Keratinocyte (primary cell): Measurements from ENCODE around the gene GABRQ. TPM values are rescaled to one million over a fixed set of nuclear protein-coding genes. Genes with fewer than 3 reads are reported as not detected.
"Not testable (repeated sequence)": the region's sequence is repeated elsewhere in the genome, so short reads cannot be mapped to it uniquely, and the experiment has no call there.

ENCODE experiments used
- DNase-seq: peaks from one replicate; pipeline ENCODE4 v3.0.0-alpha.2; 2011; ENCODE audit warnings: low read depth, missing footprints, low spot score
- FAIRE-seq: peaks from 2 replicates; lab custom pipeline; 2011; peaks lifted over from hg19 to GRCh38; lab: Jason Lieb, UNC
- H2AFZ ChIP-seq: 2 replicates; pipeline ENCODE4 v1.6.0; 2012; ENCODE audit warnings: low read length, control low read depth, inconsistent platforms; ENCODE audit not compliant: control insufficient read depth
- H3K27ac ChIP-seq: 2 replicates; pipeline ENCODE4 v1.5.1; 2011; ENCODE audit warnings: low read length; ENCODE audit not compliant: control insufficient read depth, insufficient read depth
- H3K27me3 ChIP-seq: 3 replicates; pipeline ENCODE4 v1.6.0; 2011; ENCODE audit warnings: low read length; ENCODE audit not compliant: control insufficient read depth, insufficient read depth; ENCODE audit errors: extremely low read depth
- H3K36me3 ChIP-seq, 2 experiments: 2 replicates in 1 of 2; 3 replicates in 1 of 2; pipeline ENCODE4 v1.5.1; 2011; ENCODE audit warnings: low read length in 2 of 2, mild to moderate bottlenecking in 1 of 2; ENCODE audit not compliant: control insufficient read depth in 2 of 2, insufficient read depth in 2 of 2; ENCODE audit errors: extremely low read depth in 1 of 2
- H3K4me1 ChIP-seq: 3 replicates; pipeline ENCODE4 v1.5.1; 2011; ENCODE audit warnings: low read length; ENCODE audit not compliant: control insufficient read depth, insufficient read depth; ENCODE audit errors: extremely low read depth
- H3K4me2 ChIP-seq: 3 replicates; pipeline ENCODE4 v1.6.0; 2011; ENCODE audit warnings: low read depth, low read length; ENCODE audit not compliant: control insufficient read depth, insufficient read depth; ENCODE audit errors: extremely low read depth
- H3K4me3 ChIP-seq, 3 experiments: fragments of 200-600 bp in 1 of 3; sonication (generic) in 1 of 3; 2 replicates in 2 of 3; 3 replicates in 1 of 3; pipeline ENCODE4 v1.5.1; 2011 to 2016; ENCODE audit warnings: low read length in 3 of 3, mild to moderate bottlenecking in 3 of 3, control low read depth in 2 of 3, inconsistent platforms in 1 of 3, low read depth in 1 of 3, mixed read lengths in 1 of 3, mixed run types in 1 of 3, moderate library complexity in 1 of 3; ENCODE audit not compliant: control insufficient read depth in 2 of 3, insufficient read depth in 2 of 3; ENCODE audit errors: extremely low read depth in 1 of 3
- H3K79me2 ChIP-seq: 2 replicates; pipeline ENCODE4 v1.6.0; 2012; ENCODE audit warnings: low read length; ENCODE audit not compliant: control insufficient read depth, insufficient read depth
- H3K9ac ChIP-seq: 3 replicates; pipeline ENCODE4 v1.6.0; 2011; ENCODE audit warnings: low read length; ENCODE audit not compliant: control insufficient read depth, insufficient read depth; ENCODE audit errors: extremely low read depth
- H3K9me1 ChIP-seq: 3 replicates; pipeline ENCODE4 v1.6.0; 2011; ENCODE audit warnings: low read length; ENCODE audit not compliant: control insufficient read depth, insufficient read depth; ENCODE audit errors: extremely low read depth
- H3K9me3 ChIP-seq: 2 replicates; pipeline ENCODE4 v1.5.1; 2012; ENCODE audit warnings: low read depth, low read length; ENCODE audit not compliant: control insufficient read depth
- H4K20me1 ChIP-seq: 3 replicates; pipeline ENCODE4 v1.6.0; 2011; ENCODE audit warnings: low read length; ENCODE audit not compliant: control insufficient read depth, insufficient read depth; ENCODE audit errors: extremely low read depth
- dilution Hi-C: fragments of 300-500 bp; cut with MboI; formaldehyde crosslinking; loops from one replicate; pipeline ENCODE4 v1.7.0; 2020; ENCODE audit warnings: low sequenced_read_pairs; ENCODE audit not compliant: extremely low pct_ligation_motif_present
- polyA plus RNA-seq, 5 experiments: library from polyadenylated mRNA; depleted of rRNA in 3 of 5; stranded (reverse) in 3 of 5; stranded (forward) in 1 of 5; unstranded in 1 of 5; fragments of >200 nt; gene quantifications; 1 replicate in 1 of 5; 2 replicates in 3 of 5; 3 replicates in 1 of 5; pipeline versions ENCODE4 v1.2.1 to v1.2.3, GENCODE V29; 2011 to 2012; ENCODE audit warnings: missing spikeins in 2 of 5, low read depth in 1 of 5, low replicate concordance in 1 of 5

Gene GABRQ
- polyA plus RNA-seq, 1 donor (not counting 4 experiments of a cell fraction or from before 2014, with no cell fraction given), result 0.08 TPM

GRCh38 chrX:152700390-152700789 is 62.7 kb downstream of the GABRQ start:
- H3K9ac ChIP-seq, H3K9me1 ChIP-seq, H3K4me3 ChIP-seq, H4K20me1 ChIP-seq, H3K36me3 ChIP-seq, DNase-seq, H3K27ac ChIP-seq, H3K4me2 ChIP-seq, H3K79me2 ChIP-seq, FAIRE-seq, H3K9me3 ChIP-seq, dilution Hi-C loops, H2AFZ ChIP-seq, H3K27me3 ChIP-seq, H3K4me1 ChIP-seq: not testable (repeated sequence)

- dilution Hi-C loops, H3K9me1 ChIP-seq, H3K9ac ChIP-seq, H3K27me3 ChIP-seq, H3K9me3 ChIP-seq, FAIRE-seq, DNase-seq, H3K4me1 ChIP-seq, H3K79me2 ChIP-seq, H3K4me2 ChIP-seq, H2AFZ ChIP-seq, H4K20me1 ChIP-seq, H3K27ac ChIP-seq, H3K4me3 ChIP-seq, H3K36me3 ChIP-seq: not testable (repeated sequence)
Measured at GRCh38 chrX:152706500-152706899, 68.8 kb downstream of the GABRQ start.

Other genes with a start within 250 kb of the GABRQ start
- 0.06 to 0.20 TPM (median 0.09 TPM) in 3 replicates for gene GABRA3, start 186.6 kb upstream of the GABRQ start, polyA plus RNA-seq
- gene MAGEA3, start 60.9 kb downstream of the GABRQ start, polyA plus RNA-seq, result not detected in 3 replicates
- not detected in 3 replicates for gene CSAG2, start 71.4 kb downstream of the GABRQ start, polyA plus RNA-seq
- not detected in 3 replicates for gene MAGEA2B, start 76.7 kb downstream of the GABRQ start, polyA plus RNA-seq
- gene CSAG1, start 95.8 kb downstream of the GABRQ start, polyA plus RNA-seq, result not detected in 3 replicates
- not detected in 3 replicates for gene MAGEA12, start 95.9 kb downstream of the GABRQ start, polyA plus RNA-seq
- gene MAGEA2, start 115.9 kb downstream of the GABRQ start, polyA plus RNA-seq, result not detected in 3 replicates
- gene CSAG3, start 121.3 kb downstream of the GABRQ start, polyA plus RNA-seq, result not detected in 3 replicates
- gene MAGEA6, start 131.8 kb downstream of the GABRQ start, polyA plus RNA-seq, result not detected in 3 replicates
- gene CETN2, start 192.9 kb downstream of the GABRQ start, polyA plus RNA-seq, result 54.7 to 69.0 TPM (median 55.5 TPM) in 3 replicates
- 74.7 to 96.3 TPM (median 79.0 TPM) in 3 replicates for gene NSDHL, start 193.2 kb downstream of the GABRQ start, polyA plus RNA-seq